Activated CD8-positive, alpha-beta memory T cell treated with anti-CD3 and anti-CD28 coated beads for 24 hours (primary cell): ENCODE data around the gene AMPD1.

Experiments
- DNase-seq: peaks from one replicate; pipeline ENCODE4 v3.0.0-alpha.2; 2020

AMPD1 gene

DNA sequence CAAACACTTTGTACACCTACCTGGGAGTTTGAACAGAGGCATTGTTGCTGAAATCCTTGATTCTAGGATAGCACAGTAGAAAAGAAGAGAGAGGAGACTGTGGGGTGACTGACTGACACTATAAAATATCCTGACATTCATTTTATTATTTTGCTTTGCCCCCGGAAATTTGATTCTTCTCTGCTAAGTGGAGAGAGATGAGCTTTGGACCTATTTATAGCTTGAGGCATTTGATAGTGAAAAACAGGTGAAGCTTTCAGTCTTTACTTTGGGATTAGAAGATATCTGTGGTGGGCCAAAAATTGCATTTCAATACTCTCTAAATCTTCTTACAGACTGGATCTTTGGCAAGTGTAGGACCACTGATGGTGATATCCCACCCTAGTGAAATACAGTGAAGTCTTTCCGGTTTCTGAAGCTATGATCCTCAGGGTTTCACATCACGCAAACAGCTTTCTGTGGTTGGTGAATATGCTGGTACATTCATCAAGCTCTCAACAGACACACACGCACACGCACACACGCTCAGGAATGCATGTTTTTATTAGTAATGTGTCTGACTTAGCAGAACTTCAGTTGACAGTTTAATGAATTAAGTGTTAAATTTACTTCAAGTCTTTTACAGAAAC, at the start of gene AMPD1:
Gene AMPD1, minus strand, starts transcription at position 117 of the 629 bp plus-strand sequence. Its CDS starts 75 bp downstream, at position 42.
- DNase-seq = no peak

DNA sequence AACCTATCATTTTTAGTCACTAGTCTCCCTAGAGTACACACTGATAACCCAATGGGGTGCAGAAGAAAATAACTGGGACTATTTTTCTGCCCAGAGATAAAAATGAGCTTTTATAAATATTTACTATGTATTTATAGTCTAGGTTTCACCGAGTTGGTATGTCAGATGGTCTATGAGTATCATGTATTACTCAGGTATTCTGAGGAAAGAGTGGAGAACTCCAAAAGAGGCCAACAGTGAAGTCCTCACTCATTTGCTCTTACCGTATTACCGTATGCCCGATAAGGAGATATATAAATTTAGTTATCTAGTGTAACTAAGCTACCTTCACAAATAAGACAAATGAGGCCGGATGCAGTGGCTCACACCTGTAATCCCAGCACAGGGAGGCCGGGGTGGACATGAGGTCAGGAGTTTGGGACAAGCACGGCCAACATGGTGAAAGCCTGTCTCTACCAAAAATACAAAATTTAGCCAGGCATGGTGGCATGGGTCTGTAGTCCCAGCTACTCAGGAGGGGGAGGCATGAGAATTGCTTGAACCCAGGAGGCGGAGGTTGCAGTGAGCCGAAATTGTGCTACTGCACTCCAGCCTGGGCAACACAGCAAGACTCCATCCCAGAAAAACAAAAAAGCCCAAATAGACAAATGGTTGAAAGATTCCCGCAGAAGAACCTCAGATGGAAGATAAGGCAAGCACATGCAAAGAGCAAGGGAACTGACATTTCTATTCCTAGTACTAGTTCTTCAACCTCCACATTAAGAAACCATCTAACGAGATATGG, 46.8 kb upstream of the AMPD1 start:
- no peak for DNase-seq

DNA sequence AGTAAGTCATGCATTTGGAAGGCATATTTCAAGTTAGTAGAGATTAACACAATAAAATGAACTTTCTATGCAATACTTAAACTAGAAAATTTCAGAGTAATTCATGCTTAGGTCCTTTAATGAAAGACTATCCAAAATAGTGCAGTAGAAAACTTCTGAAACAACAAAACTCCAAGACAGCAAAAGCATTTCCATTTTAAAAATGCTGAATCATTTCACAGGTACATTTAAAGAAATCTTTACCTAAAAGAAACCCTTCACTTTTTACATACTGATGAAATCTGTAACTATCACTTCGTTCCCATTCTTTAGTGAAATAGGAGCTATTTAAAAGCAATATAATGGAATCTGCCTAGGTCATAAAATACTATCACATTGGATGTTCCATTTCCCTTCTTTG, 45.0 kb upstream of the AMPD1 start:
- DNase-seq = no peak

GRCh38 chr1:114737314-114737849, 42.0 kb upstream of the AMPD1 start:
- DNase-seq = no peak

DNA sequence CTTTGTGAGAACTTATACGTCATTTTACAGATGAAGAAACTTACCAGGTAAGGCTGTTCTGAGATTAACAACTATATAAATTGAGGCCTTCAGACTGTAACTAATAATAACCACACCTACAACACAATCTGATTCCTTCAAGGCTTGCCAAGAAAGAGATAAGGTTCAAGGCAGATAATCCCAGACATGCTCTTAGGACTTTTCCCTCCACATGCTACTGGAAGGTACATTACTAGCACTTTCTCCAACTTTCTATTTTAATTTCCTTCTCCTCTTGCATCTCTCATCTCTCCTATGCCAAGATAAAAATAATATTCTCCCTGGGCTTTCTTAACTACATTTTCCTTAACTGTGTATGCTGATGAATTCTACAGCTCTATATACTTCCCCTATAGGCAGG, 40.1 kb upstream of the AMPD1 start:
- no peak for DNase-seq

DNA sequence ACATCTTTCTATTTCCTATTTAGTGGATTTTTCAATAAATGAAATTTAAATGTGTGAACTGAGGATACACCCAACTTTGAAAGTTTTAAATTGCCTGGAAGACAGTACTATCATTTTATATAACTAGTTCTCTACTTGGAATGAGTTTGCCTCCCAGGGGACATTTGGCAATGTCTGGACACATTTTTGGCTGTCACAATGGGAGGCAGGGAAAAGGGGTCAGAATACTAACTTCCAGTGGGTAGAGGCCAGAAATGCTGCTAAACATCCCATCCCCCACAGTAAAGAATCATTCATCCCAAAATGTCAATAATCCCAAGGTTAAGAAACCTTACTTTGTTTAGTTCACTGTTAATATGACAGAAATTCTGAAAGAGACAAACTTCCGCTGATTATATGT, 34.4 kb upstream of the AMPD1 start:
- no peak for DNase-seq

GRCh38 chr1:114728553-114728952, 33.2 kb upstream of the AMPD1 start:
- DNase-seq = no peak

DNA sequence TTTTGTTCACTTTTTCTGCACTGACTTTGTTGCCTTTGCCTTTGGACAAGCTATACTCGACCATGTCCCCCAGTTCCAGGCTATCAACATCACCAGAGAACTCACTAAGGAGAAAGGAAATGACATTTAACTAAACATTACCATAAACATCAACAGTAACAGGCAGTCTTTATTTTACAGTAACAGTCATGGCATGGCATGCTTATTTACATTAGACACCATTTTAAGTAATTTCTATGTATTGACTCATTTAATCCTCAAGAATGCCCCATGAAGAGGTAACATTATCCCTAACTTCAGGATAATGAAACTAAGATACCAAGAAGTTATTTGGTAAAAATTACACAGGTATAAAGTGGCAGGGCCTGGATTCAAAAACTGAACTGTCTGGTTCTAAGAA, 29.9 kb upstream of the AMPD1 start:
- no peak for DNase-seq

DNA sequence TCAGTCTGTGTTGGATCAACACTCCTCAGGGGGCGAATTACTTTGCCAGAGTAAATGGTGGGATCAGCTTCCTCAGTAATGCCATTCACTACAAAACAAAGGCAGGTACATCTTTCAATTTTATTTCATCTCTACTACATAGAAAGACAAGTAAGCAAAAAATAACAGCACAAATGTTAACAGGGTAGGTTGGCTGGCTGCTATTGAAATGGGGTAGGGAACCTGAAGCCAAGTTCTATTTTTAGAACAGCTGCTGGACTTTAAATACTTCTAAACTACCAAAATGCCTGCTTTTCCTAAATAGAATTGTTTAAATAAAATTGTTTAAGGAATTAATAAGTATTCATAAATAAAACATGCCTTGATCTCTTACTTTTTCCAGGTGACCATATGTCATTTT, 28.6 kb upstream of the AMPD1 start:
- DNase-seq = no peak

DNA sequence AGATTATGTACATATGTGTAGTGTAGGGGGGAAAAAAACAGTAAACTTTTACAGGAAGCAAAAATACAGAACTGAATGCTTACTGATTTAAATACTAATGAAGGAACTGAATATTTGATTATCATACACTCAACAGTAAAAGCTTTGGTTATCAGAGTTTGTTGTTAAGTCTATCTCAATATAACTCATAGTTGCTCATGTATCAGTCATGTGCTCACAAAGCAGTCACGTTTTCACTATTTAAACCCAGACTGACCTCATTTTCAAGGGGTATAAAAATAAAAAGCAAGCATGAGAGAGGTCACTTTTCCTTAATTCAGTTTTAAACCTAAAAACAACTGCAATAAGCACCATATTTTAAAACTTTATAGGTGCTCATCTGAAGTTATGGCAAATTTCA, 28.1 kb upstream of the AMPD1 start:
- DNase-seq = no peak

DNA sequence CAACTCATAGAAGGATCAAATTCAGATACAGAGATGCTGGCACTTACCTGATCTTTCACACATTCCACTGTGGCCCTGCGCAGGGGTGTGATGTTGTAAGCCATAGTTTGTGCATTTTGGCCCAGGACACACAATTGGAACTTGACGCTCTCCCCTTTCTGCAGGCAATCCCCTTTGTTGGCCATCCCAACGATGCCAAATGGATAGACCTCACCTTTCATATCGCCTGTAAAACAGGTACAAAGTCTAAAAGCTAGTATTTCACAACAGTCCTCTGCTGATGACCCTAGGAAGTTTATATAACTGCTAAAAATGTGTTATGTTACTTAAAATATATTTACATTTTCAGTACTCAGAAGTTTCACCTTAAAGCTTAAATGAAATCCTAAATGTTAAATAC, 25.1 kb upstream of the AMPD1 start:
- no peak for DNase-seq

DNA sequence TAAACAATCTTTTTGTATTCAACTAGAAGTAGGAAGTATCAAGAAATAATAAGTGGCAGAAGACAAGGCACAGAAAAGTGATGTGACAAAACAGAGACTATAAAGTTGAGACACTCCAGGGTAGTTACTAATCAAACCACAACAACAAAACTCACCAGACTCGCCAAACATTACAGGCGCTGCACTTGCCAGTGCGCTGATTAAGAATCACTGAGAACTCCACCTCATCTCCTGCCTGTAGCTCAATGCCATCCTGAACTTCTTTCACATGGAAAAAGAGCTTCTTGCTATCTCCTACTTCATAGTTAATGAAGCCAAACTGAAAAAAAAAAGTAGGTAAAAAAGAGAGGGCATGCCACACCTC, 24.1 kb upstream of the AMPD1 start:
- no peak for DNase-seq

- no peak for DNase-seq
Measured at GRCh38 chr1:114718661-114719423, 23.5 kb upstream of the AMPD1 start.

GRCh38 chr1:114716304-114717170, 21.2 kb upstream of the AMPD1 start, which contains the start of gene NRAS:
Gene NRAS, minus strand, starts transcription at chr1:114716771. Its CDS starts 611 bp downstream, at chr1:114716160.
- DNase-seq = peak; percentile 98

DNA sequence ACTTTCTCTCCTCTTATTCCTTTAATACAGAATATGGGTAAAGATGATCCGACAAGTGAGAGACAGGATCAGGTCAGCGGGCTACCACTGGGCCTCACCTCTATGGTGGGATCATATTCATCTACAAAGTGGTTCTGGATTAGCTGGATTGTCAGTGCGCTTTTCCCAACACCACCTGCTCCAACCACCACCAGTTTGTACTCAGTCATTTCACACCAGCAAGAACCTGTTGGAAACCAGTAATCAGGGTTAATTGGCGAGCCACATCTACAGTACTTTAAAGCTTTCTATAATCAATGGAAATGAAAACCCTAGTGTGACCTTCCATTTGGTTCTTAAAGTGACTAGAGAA, 20.6 kb upstream of the AMPD1 start:
- no peak for DNase-seq

GRCh38 chr1:114712977-114713376, 17.6 kb upstream of the AMPD1 start:
- DNase-seq = no peak

DNA sequence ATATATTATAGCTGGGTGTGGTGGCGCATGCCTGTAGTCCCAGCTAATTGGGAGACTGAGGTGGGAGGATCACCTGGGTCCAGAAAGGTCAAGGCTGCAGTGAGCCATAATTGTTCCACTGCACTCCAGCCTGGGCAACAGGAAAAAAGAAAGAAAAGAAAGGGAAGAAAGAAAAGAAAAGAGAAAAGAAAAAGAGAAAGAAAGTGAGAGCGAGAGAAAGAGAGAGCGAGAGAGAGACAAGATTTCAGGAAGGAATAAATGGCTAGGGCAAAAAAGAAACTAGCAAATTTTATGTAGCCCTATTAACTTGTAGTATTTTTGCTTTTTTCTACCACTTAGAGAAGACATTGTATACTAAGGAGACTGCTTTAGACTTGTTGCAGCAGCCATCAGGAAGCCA, 15.0 kb upstream of the AMPD1 start:
- DNase-seq = no peak

DNA sequence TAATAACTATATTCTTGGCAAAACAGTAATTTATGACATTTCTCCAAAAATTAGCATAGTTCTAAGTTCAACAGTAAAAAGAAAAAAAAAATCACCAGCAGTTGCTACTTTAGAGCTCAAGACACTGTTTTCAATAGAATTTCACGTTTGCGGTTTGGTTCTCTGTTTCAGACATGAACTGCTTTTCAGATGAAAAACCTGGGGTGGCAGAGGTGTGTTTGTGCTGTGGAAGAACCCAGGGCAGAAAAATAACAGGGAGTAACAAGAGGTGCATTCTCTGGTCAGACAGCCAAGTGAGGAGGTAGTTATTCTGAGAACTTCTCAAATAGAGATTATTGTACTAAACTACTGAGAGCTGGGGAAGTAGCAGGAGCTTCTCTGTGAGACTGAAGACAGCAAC, 12.3 kb upstream of the AMPD1 start:
- no peak for DNase-seq

DNA sequence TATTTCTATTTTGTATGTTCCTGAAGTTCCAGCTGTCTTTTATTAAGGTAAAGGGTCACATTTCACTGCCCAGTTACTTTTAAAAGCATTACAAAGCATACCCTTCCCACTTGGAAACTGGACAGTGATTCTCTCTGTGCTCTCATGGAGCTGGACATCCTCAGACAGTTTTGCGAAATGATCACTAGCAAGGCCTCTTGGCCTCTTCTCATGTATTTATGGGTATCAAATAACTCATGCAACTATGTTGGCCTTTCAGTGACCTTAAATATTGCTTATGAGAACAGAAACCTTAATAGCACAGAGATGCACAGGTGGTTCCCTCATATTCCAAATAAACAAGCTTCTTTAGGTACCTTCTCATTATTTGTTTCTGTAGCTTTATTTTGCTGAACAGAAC, 7.9 kb upstream of the AMPD1 start:
- no peak for DNase-seq

- DNase-seq = no peak
Measured at GRCh38 chr1:114702737-114703136, 7.4 kb upstream of the AMPD1 start.

- no peak for DNase-seq
Measured at GRCh38 chr1:114701931-114702330, 6.6 kb upstream of the AMPD1 start.

GRCh38 chr1:114700036-114700600, 4.8 kb upstream of the AMPD1 start:
- no peak for DNase-seq
